Measurements from ENCODE around the gene SH3RF3.

Gene SH3RF3

GRCh38 chr2:109320195-109320922, 191.4 kb downstream of the SH3RF3 start:
- Histone ChIP-seq H3K36me3 (ENCODE audit: control insufficient read depth, insufficient read depth, low read length) (no peaks in the 10 kb centered on the region), H3K27me3 (replicated peaks; ENCODE audit: control insufficient read depth, insufficient read depth, low read length) (peaks cover 2% of the 10 kb centered on the region), H3K4me3 (replicated peaks; ENCODE audit: low read depth, low read length) (no peak overlapping the region)
- no peak for TF ChIP-seq CTCF (IDR thresholded peaks at IDR 0.05; ENCODE audit: insufficient read depth, low read length, poor library complexity, severe bottlenecking)
- no peak for DNase-seq (ENCODE audit: extremely low read depth, insufficient read length)

- DNase-seq (ENCODE audit: extremely low read depth, insufficient read length) = no peak
- peaks cover 2% of the 10 kb centered on the region for H3K27me3 ChIP-seq (replicated peaks; ENCODE audit: control insufficient read depth, insufficient read depth, low read length)
- TF ChIP-seq CTCF (IDR thresholded peaks at IDR 0.05; ENCODE audit: insufficient read depth, low read length, poor library complexity, severe bottlenecking) = peak; percentile 2
Observed at GRCh38 chr2:109321570-109321969, 192.6 kb downstream of the SH3RF3 start.

GRCh38 chr2:109322111-109322510, 193.1 kb downstream of the SH3RF3 start:
- DNase-seq (ENCODE audit: extremely low read depth, insufficient read length) = no peak
- no peak for TF ChIP-seq CTCF (IDR thresholded peaks at IDR 0.05; ENCODE audit: insufficient read depth, low read length, poor library complexity, severe bottlenecking)
- H3K27me3 ChIP-seq (replicated peaks; ENCODE audit: control insufficient read depth, insufficient read depth, low read length) = peaks cover 2% of the 10 kb centered on the region; the same call in 1 of the 2 replicates
- no peak overlapping the region for H3K4me3 ChIP-seq (replicated peaks; ENCODE audit: low read depth, low read length)
- no peaks in the 10 kb centered on the region for H3K36me3 ChIP-seq (ENCODE audit: control insufficient read depth, insufficient read depth, low read length)

More at GRCh38 chr2:109321570-109321969, 192.6 kb downstream of the SH3RF3 start:
- H3K4me3 ChIP-seq (replicated peaks; ENCODE audit: low read depth, low read length) = no peak overlapping the region
- no peaks in the 10 kb centered on the region for H3K36me3 ChIP-seq (ENCODE audit: control insufficient read depth, insufficient read depth, low read length)

- H3K27me3 ChIP-seq (replicated peaks; ENCODE audit: control insufficient read depth, insufficient read depth, low read length) = peaks cover 2% of the 10 kb centered on the region; the same call in 1 of the 2 replicates
- no peaks in the 10 kb centered on the region for H3K36me3 ChIP-seq (ENCODE audit: control insufficient read depth, insufficient read depth, low read length)
- no peak overlapping the region for H3K4me3 ChIP-seq (replicated peaks; ENCODE audit: low read depth, low read length)
- DNase-seq (ENCODE audit: extremely low read depth, insufficient read length) = no peak
- no peak for TF ChIP-seq CTCF (IDR thresholded peaks at IDR 0.05; ENCODE audit: insufficient read depth, low read length, poor library complexity, severe bottlenecking)
Observed at GRCh38 chr2:109322641-109323040, 193.6 kb downstream of the SH3RF3 start.

GRCh38 chr2:109324861-109325260, 195.9 kb downstream of the SH3RF3 start:
- Histone ChIP-seq H3K36me3 (ENCODE audit: control insufficient read depth, insufficient read depth, low read length) (no peaks in the 10 kb centered on the region), H3K27me3 (replicated peaks; ENCODE audit: control insufficient read depth, insufficient read depth, low read length) (peaks cover 2% of the 10 kb centered on the region; the same call in 1 of the 2 replicates), H3K4me3 (replicated peaks; ENCODE audit: low read depth, low read length) (no peak overlapping the region)
- DNase-seq (ENCODE audit: extremely low read depth, insufficient read length) = no peak
- no peak for TF ChIP-seq CTCF (IDR thresholded peaks at IDR 0.05; ENCODE audit: insufficient read depth, low read length, poor library complexity, severe bottlenecking)
